ENCODE data around the gene LMAN1.

- no peak for TF ChIP-seq POLR2A (IDR thresholded peaks at IDR 0.05)
- no peak for TF ChIP-seq CTCF (IDR thresholded peaks at IDR 0.05)
Observed at GRCh38 chr18:59311631-59312030, 47.4 kb downstream of the LMAN1 start.

Data from body of pancreas (tissue), 4 donors.